Caki2 (cell line): Measurements from ENCODE around the gene NOL3. TPM values are rescaled to one million over a fixed set of nuclear protein-coding genes. Genes with fewer than 3 reads are reported as not detected.
"Not testable (repeated sequence)": the region's sequence is repeated elsewhere in the genome, so short reads cannot be mapped to it uniquely, and the experiment has no call there.

Experiments
- DNase-seq: peaks from one replicate; pipeline ENCODE4 v3.0.0-alpha.2; 2015; ENCODE audit warnings: low read depth
- in situ Hi-C: cut with HindIII; loops from 2 replicates; pipeline ENCODE4 v1.10.0; 2016; ENCODE audit warnings: low sequenced_read_pairs, low pct_unique_long_range_greater_than_20kb, mixed read lengths
- total RNA-seq: library from RNA; depleted of rRNA; stranded (reverse); fragments of >200 nt; shearing (Covaris generic); gene quantifications from 2 replicates; pipeline ENCODE4 v1.2.3, GENCODE V29; 2014; ENCODE audit warnings: low replicate concordance; rRNA removed

The NOL3 gene
- total RNA-seq = 114 and 120 TPM in 2 replicates

DNA sequence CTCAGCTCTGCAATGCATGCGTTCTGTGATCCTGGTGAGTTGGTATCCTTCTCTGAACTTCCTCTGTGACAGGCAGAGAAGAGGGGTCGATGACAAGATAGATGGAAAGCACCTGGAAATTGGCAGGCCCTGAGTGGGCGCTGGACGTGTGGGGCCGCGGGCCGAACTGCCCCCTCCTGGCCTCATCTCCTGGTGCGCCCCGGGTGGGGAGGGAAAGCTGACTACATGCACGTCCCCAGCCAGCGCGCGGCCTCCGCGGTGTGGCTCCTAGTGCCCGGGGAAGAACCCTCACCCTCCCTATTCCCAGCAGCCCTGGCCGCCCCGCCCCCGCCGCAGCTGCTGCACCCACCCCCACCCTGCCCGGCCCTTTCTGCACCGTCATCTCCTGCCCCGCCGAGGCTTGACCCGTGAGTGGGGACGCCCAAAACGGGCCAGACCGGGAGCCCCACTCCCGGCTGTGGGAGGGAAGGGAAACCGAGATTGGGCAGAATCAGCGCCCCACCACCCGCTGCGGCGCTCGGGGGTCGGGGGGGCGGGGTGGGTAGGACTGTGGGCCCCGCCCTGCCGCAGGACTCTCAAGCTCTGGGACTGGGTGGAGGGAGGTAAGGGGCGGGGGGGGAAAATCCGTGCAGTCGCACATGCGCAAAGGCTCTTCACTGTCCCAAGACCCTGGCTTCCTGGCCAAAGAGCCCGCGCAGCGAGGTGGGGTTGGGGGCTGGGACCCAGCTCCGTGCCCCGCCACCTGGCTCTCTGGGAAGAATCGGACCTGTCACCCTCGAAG is at the start of gene NOL3:
Gene NOL3, plus strand, starts transcription at position 371 of the 781 bp plus-strand sequence.
- peak; percentile 92 for DNase-seq
- in situ Hi-C loops = no loop called here

DNA sequence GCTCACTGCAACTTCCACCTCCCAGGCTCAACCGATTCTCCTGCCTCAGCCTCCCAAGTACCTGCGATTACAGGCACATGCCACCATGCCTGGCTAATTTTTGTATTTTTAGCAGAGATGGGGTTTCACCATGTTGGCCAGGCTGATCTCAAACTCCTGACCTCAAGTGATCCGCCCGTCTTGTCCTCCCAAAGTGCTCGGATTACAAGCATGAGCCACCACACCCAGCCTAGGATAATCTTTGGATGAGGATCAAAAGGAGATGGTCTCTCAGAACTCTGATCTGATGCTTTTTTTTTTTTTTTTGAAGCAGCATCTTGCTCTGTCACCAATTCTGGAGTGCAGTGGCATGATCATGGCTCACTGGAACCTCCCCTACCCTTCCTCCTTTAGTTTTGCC is 47.5 kb upstream of the NOL3 start:
- in situ Hi-C loops, DNase-seq: not testable (repeated sequence)

DNA sequence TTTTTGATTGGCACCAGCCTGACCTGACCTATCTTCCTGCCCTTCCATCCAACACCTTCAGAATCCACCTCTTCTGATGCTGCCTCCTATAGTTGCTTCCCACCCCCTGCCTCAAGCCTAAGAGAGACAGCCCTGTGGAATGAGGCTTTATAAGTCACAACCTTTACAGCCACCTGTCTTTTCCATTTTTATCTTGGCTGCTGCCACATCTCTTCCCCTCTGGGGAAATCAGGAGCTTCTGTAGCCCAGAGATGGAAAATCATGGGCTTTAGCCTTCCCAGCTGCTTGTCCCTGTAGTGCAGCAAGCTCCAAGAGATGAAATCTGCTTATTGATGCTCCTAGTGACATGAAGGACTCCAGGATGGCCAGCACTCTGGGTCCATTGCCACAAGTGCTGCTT is 41.9 kb upstream of the NOL3 start:
- in situ Hi-C loops = no loop called here
- no peak for DNase-seq

- DNase-seq = no peak
- in situ Hi-C loops = no loop called here
Measured at GRCh38 chr16:67128887-67129286, 41.5 kb upstream of the NOL3 start.

DNA sequence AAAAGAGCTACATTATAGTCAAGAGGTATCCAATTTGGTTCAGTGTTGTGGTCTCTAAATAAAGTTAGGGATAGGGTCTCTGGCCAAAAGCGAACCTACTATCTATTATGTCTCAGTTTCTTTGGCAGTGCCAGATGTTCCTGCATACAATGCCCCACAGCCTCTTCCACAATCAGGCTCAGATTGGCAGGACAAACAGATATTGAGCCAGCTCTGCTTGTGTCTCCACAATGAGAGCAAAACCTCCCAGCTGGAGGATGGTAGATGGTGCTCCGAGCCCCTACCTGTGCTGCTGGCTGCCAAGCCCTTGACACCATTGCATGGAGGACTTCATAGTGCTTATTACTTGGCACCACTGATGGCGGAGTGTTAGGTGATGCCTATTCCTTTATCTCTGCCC is 40.9 kb upstream of the NOL3 start:
- in situ Hi-C loops = no loop called here
- no peak for DNase-seq

- DNase-seq = peak; percentile 35
- in situ Hi-C loops = no loop called here
Measured at GRCh38 chr16:67137605-67138004, 32.7 kb upstream of the NOL3 start.

DNA sequence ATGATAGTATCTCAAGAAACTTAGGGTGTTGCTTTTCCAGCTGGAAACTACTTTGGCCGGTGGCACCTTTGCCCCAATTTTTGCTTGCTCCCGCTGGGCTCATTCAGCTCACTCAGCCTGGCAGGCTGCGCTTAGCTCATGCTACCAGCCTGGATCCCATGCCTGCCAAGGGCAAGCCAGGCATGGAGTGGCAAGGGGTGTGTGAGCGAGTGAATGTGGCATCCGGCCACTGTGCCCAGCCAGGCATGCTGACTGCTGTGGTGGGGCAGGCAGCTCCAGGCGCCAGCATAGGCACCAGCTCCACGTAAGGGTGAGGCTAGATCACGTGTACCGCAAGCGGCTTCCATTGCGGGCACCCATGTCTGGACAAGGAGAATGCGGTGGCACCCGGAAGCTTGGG is 28.9 kb upstream of the NOL3 start:
- no peak for DNase-seq
- in situ Hi-C loops = no loop called here

- in situ Hi-C loops = no loop called here
- DNase-seq = no peak
Measured at GRCh38 chr16:67142342-67142741, 28.0 kb upstream of the NOL3 start.

GRCh38 chr16:67144943-67145342 is 25.4 kb upstream of the NOL3 start:
- no peak for DNase-seq
- in situ Hi-C loops = no loop called here

- DNase-seq = no peak
- in situ Hi-C loops = no loop called here
Measured at GRCh38 chr16:67145746-67146145, 24.6 kb upstream of the NOL3 start.

- no peak for DNase-seq
- in situ Hi-C loops = no loop called here
Measured at GRCh38 chr16:67146523-67147357, 23.6 kb upstream of the NOL3 start.

DNA sequence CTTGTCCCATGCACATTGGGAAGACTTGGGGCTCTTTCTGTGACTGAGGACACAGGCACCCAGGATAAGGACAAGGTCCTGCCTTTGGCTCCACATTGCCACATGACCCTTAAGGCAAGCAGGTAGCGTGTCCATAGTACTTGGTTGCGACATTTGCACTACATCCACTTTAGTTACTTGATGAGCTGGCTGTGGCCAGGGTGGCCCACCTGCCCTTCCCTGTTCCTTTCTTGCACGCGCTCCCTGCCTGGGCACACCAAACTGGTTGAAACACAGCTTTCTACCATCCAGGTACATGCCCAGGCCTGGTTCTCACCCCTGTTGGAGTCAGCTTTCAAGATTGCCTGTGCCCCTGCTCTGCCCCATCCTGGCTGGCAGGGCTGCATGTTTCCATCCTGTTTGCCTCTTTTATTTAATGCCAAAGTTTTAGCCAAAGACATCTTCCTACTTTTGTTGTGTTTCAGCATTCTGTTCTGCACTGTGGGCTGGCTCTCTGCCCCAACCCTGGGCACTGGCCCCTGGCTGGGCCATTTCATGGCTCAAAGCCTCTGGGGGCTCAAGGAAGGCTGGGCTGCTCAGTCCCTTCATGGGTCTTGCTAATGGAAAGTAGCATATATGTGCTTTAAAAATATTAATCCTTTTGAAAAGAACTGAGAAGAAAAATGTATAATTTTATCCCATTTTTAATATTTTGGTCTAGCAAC is 22.7 kb upstream of the NOL3 start:
- in situ Hi-C loops = no loop called here
- no peak for DNase-seq

GRCh38 chr16:67148221-67148620 is 22.1 kb upstream of the NOL3 start:
- in situ Hi-C loops = no loop called here

DNA sequence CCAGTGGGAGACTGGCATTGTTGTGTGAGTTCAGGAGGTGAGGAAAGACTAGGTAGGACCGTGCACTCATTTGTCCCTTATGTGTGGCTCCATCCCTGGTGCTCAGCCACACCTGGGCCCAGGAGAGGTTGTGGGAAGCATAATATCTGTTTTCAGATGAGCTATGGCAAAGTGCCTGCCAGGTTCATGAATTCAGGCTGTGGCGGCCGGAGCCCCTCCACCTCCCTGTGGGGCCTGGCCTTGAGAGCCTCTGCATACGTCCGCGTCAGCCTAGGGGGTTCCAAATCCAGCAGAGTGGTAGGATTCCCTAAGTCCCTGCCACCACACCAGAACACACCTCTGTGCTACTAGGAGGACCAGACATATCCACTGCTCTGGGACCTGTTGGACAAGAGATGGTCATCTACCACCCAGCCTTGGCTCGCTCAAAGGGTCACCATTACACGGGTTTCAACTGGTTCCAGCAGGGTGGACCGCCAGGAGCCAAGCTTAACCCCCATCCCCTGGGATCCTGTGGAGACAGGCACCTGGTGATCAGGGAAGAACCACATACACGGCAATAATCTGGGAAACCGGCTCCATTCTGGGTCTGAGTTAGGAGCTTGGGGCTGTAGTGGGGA is 21.6 kb upstream of the NOL3 start:
- no peak for DNase-seq
- in situ Hi-C loops = no loop called here

More at GRCh38 chr16:67148221-67148620, 22.1 kb upstream of the NOL3 start:
- DNase-seq = no peak

DNA sequence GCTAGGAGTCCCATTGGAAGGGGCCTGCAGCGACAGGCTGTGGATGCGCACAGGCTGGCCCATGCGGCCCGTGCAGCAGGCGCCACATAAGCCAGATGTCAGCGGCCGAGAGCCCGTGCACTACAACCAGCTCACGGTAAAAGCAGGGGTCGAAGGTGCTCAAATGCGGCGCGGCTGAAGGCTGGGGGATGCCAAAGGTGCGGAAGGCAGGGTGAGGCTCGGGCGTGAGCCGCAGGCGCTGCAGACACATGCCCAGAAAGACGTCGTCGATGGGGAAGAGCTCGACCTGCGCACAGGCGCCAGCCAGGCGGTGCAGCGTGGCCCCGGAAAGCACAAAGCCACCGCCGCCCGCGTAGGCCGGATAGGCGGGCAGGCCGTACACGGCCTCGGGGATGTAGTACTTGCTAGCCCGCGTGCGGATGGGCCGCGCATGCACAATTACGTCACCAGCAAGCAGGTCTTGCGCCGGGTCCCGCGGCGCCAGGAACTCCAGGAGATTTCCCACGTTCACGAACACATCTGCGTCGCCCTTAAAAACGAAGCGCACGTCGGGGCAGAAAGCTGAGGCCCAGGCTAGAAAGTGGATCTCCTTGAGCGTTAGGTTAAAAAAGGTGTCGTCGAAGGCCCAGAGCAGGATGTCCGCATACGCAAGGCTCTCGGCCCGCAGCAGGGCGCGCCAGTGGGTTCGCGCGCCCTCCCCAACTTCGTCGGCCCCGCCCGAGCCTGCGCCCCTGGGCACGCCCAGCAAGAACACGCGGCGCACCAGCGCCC is 20.9 kb upstream of the NOL3 start:
- no peak for DNase-seq
- in situ Hi-C loops = no loop called here

DNA sequence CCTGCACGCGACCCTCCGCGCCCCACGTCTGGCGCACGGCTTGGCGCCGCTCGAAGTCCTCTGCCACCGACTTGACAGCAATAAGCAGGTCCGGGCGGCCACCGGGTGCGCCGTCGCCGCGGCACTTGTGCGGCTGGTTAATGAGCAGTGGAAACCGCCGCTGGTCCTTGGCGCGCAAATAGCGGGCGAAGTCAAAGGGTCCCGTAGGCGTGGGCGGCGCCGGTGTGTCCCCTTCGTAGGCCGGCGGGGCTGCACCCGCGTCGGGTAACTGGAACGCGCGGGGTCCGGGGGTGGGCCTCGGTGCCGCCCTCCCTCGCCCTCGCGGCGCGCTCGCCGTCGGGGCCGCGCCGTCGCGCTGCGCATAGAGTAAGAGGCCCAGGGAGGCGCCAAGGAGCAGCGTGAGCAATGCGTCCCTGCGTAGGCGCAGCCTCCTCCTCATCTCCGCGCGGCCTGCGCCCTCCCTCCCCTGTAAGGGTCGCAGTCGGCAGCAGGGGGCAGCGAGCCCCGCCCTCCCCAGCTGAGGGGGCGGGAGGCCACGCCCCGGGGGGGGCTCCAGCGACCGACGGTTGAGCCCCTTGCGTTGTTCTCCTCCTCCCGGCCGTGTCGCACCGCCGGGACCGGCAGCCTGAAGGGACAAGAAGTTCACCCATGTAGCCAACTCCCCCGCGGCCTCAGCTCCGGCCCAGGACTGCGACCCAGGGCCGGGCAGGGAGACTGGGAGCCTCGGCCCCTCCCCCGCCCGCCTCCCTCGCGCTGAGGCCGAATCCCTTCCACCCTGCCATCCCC is 20.1 kb upstream of the NOL3 start:
- no peak for DNase-seq
- in situ Hi-C loops = no loop called here

DNA sequence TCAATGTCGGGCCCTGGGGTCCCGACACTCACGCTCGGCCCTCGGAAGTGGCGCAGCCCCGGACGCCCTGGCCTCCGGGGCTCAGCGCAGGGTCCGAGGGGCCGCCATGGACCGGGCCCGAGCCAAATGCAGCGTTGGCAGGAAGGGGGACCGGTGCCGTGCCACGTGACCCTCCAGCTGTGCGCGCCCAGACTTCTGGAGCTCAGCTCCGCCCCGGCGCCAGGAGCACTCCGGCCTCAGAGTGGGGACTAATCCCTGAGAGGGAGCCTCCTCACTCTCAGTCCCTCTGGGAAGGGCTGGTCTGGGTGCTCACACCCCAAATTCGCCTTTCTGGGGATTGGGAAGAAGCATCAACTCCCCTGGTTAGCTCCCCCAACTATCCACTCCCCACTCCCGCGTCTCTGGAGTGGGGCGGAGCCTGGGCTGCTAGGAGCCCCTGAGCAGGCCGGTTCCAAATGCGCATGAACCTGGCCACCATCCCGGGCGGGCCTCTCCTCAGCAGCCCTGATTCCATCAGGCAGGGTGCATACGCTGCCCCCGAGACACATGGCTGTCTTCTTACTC is 19.4 kb upstream of the NOL3 start, which contains the start of gene B3GNT9:
Gene B3GNT9, minus strand, starts transcription at position 166 of the 564 bp plus-strand sequence. CDS start 513 bp downstream, outside the sequence.
- in situ Hi-C loops = no loop called here
- no peak for DNase-seq
